ENCODE measurements around the gene SECISBP2.
"Not testable (repeated sequence)": the region's sequence is repeated elsewhere in the genome, so short reads cannot be mapped to it uniquely, and the experiment has no call there.

SECISBP2 gene

DNA sequence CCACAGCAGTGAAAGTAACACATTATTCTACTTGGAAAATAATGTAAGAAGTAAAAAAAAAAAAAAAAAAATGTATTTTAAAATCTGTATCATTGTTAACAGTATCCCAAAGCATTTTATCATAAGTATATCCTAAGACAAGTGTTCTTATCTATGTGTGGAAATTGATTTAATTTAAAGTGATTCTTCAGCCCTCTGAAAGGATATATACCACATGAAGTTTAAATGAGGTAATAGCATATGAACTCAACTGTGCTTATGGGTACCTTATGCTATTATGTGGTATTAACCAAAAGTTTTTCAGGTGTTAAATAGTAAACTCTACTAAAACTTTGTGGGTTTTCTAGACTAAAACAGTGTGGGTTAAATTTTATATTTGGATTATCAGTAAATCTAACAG is 2.8 kb upstream of the SECISBP2 start:
- ATAC-seq (ENCODE audit: low read depth), result no peak
- Mint-ChIP-seq H3K27ac (no peak overlapping the region), H3K36me3 (peaks cover 3% of the 10 kb centered on the region), H3K4me3 (no peak overlapping the region), H3K27me3 (no peaks in the 10 kb centered on the region), H3K4me1 (peaks cover 9% of the 10 kb centered on the region), H3K9me3 (no peaks in the 10 kb centered on the region)
- no peak for DNase-seq (ENCODE audit: low spot score in 2 of 2)

DNA sequence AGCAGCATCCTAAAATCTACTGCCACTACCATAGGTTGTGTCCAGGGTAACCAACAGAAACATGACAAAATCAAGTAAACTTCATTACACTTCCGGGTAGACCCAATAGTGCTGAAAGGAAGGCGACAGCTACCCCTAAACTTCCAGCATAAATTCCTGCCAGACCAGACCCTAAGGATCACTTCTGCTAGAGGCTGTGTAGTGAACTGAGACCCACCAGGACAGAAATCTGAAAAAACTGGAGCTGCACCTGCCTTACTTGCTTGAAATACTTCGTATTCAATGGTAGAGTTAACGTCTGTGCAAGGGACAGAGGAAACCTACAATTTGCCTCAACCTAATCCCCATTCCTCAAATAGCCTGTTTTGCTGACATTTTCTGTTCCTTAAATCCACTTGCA is 1.0 kb upstream of the SECISBP2 start:
- Mint-ChIP-seq H3K27ac (peak overlapping the region; percentile 99), H3K4me1 (peaks cover 11% of the 10 kb centered on the region), H3K4me3 (peak overlapping the region; percentile 90), H3K9me3 (no peaks in the 10 kb centered on the region), H3K36me3 (peaks cover 6% of the 10 kb centered on the region), H3K27me3 (no peaks in the 10 kb centered on the region)
- ATAC-seq (ENCODE audit: low read depth) (no peak), DNase-seq (ENCODE audit: low spot score in 2 of 2) (no peak)

DNA sequence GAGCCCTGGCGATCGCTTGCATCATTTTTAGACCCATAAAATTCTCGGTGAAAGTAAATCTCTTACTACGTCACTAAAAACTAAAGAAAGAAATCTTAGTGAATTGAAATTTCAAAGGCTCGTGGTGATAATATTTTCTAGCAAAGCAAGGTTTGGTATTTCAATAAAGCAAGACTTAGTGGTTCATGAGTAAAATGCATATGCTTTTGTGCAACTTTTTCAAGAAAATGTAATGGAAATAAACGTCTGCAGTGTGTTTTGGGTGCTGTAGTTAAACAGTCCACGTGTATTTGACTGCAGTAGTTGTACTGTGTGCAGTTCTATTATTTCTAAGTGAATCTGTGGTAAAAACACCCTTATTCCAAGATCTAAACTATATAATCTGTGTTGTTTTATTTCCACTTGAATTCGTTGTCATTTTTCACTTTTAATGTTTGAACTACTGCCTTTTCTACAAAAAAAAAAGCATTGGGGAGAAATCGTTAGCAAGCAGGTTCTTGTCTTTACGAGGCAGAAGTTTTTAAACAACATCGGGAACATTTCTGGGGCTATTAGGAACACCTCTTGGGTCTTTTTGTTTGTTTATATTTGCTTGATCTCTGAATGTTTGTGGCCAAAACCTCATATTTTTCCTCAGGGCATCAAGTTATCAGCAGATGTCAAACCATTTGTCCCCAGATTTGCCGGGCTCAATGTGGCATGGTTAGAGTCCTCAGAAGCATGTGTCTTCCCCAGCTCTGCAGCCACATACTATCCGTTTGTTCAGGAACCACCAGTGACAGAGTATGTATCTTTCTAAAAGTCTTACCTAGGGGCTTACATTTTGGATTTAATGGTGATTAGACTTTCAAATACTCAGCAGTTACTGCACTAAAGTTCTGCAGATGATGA is 960 bp downstream of the SECISBP2 start:
- no peak for DNase-seq (ENCODE audit: low spot score in 2 of 2)
- Mint-ChIP-seq H3K27me3 (no peaks in the 10 kb centered on the region), H3K36me3 (peaks cover 10% of the 10 kb centered on the region), H3K4me3 (peak overlapping the region; percentile 90), H3K27ac (peak overlapping the region; percentile 99), H3K4me1 (peaks cover 21% of the 10 kb centered on the region), H3K9me3 (no peaks in the 10 kb centered on the region)
- no peak for ATAC-seq (ENCODE audit: low read depth)

DNA sequence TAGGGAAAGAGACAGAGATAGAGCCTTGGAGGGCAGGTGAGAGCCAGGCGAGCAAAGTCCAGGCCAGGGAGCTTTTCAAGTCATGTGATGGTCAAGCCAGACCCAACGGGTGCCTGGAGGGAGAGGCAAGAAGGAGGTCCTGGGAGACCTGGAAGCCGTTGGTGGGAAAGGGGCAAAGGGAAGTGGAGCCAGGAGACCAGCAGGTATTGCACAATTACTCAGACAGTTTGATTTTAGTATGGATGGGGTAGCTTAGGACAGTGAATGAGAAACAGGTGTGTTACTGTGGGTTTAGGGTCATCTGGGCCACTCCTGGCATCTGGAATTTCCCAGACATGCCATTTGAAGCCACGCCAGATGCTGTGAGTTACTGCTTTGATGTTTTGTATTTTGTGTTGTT is 5.1 kb downstream of the SECISBP2 start:
- DNase-seq (ENCODE audit: low spot score in 2 of 2) (no peak), ATAC-seq (ENCODE audit: low read depth) (no peak)
- H3K27ac Mint-ChIP-seq, result peak overlapping the region; percentile 2
- H3K4me1 Mint-ChIP-seq, result peaks cover 18% of the 10 kb centered on the region
- no peaks in the 10 kb centered on the region for H3K9me3 Mint-ChIP-seq
- H3K27me3 Mint-ChIP-seq, result no peaks in the 10 kb centered on the region
- peaks cover 10% of the 10 kb centered on the region for H3K36me3 Mint-ChIP-seq
- H3K4me3 Mint-ChIP-seq, result no peak overlapping the region

DNA sequence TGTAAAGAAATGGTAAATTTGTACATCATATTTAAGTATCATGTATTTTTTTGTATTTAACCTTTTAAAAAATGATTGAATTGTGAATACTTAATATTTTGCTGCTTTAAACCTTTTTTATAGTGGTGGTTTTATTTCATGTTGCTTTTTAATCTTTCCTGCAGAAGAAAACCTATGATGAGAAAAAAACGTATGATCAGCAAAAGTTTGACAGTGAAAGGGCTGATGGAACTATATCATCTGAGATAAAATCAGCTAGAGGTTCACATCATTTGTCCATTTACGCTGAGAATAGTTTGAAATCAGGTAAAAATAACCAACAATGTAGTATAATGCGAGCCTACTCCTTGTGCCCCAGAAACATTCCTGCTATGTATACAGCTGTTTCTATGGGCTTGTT is 7.4 kb downstream of the SECISBP2 start:
- Mint-ChIP-seq H3K4me3 (no peak overlapping the region), H3K36me3 (peaks cover 17% of the 10 kb centered on the region), H3K9me3 (no peaks in the 10 kb centered on the region), H3K27me3 (no peaks in the 10 kb centered on the region), H3K4me1 (peaks cover 18% of the 10 kb centered on the region), H3K27ac (no peak overlapping the region)
- ATAC-seq (ENCODE audit: low read depth), result no peak
- no peak for DNase-seq (ENCODE audit: low spot score in 2 of 2)

DNA sequence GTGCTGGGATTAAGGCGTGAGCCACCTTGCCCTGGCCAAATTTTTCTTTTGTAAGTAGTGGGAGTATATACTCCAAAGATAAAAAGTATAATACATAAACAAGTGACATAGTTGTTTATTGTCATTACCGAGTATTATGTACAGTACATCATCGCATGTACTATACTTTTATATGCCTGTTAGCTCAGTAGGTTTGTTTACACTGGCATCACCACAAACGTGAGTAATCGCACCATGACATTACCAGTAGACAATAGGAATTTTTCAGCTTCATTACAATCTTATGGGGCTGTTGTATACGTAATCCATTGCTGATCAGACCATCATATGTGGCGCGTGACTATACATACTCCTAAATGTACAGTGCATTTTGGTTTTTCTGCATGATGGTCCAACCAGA is 9.8 kb downstream of the SECISBP2 start:
- no peak for ATAC-seq (ENCODE audit: low read depth)
- H3K4me3 Mint-ChIP-seq, result no peak overlapping the region
- H3K4me1 Mint-ChIP-seq, result peaks cover 8% of the 10 kb centered on the region
- H3K36me3 Mint-ChIP-seq, result peaks cover 23% of the 10 kb centered on the region
- H3K27ac Mint-ChIP-seq, result no peak overlapping the region
- no peak for DNase-seq (ENCODE audit: low spot score in 2 of 2)
- H3K9me3 Mint-ChIP-seq, result no peaks in the 10 kb centered on the region
- no peaks in the 10 kb centered on the region for H3K27me3 Mint-ChIP-seq

DNA sequence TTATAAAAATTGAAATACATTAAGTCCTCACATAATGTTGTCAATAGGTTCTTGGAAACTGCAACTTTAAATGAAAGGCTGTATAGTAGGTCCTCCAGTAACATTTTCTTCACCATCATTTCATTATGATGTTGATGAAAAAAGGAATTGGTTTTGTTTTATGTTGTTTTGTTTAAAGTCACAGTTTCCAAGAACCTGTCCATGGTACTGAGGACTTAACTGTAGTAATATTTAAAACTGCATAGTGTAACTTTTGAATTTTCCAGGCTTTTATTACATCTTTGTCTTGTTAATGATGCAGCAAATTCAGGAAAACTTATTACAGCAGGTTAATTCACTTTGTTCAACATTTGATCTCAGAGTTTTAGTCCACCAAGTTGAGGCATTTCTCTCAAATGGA is 11.6 kb downstream of the SECISBP2 start:
- Mint-ChIP-seq H3K27me3 (no peaks in the 10 kb centered on the region), H3K4me3 (no peak overlapping the region), H3K4me1 (peaks cover 3% of the 10 kb centered on the region), H3K9me3 (no peaks in the 10 kb centered on the region), H3K36me3 (peaks cover 27% of the 10 kb centered on the region), H3K27ac (no peak overlapping the region)
- no peak for DNase-seq (ENCODE audit: low spot score in 2 of 2)
- no peak for ATAC-seq (ENCODE audit: low read depth)

DNA sequence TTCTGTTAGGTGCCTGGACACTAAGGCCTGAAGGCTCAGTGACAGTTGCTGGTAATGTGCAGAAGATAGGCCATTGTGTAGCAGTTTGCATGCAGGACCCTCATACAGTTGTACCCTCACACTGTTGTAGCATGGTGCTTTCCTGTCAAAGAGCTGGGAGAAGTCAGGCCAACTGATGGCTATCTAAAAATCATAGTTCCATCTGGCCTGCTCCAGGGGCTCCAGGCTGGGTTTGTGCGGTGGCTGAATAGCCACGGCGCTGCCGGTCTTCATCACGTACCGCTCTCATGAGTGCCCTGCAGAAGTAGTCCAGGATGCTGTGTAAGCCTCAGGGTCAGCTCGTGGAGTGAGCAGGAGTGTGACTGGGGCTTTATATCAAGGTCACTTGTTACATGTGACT is 12.2 kb downstream of the SECISBP2 start:
- Mint-ChIP-seq H3K4me1 (peaks cover under 1% of the 10 kb centered on the region), H3K36me3 (peaks cover 27% of the 10 kb centered on the region), H3K27me3 (no peaks in the 10 kb centered on the region), H3K4me3 (no peak overlapping the region), H3K9me3 (no peaks in the 10 kb centered on the region), H3K27ac (no peak overlapping the region)
- no peak for ATAC-seq (ENCODE audit: low read depth)
- DNase-seq (ENCODE audit: low spot score in 2 of 2), result no peak

DNA sequence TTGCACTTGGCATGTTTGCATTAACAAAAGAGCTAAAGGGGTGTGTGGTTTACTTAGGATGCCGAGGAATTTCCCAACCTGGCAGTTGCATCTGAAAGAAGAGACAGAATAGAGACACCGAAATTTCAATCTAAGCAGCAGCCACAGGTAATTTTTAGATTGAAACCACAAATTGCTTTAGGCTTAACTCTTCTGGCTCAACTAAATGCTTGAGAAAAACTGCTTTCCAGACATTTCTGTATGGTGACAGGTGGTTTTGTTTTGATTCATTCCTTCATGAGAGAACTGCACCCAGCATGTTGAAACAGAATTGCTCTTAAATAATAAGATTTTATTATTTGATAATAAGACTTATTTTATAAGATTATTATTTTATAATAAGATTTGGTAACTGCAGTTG is 21.5 kb downstream of the SECISBP2 start:
- H3K36me3 Mint-ChIP-seq, result peaks cover 49% of the 10 kb centered on the region
- no peak overlapping the region for H3K27ac Mint-ChIP-seq

DNA sequence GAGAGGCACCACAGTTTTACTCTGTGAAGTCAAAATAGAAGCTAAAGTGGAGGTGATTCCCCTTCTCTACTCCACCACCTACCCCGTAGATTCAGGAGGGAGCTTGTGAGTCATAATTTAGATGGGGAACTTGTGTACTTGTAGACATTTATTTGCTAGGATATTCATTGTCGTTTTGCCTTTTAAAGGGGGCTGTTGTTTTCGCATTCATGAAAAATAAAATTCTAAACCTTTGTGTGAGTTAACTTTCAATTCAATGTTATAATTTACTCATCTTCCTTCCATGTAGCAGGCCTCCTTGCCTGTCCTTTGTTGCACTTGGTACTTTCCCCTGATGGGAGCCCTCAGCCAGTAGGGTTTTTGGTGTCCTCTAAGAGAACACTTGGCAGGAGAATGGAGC is 22.0 kb downstream of the SECISBP2 start:
- H3K27ac Mint-ChIP-seq, result no peak overlapping the region
- DNase-seq (ENCODE audit: low spot score in 2 of 2), result no peak

More for the DNA sequence above, 21.5 kb downstream of the SECISBP2 start:
- Mint-ChIP-seq H3K9me3 (no peaks in the 10 kb centered on the region), H3K4me1 (no peaks in the 10 kb centered on the region), H3K27me3 (no peaks in the 10 kb centered on the region), H3K4me3 (no peak overlapping the region)
- DNase-seq (ENCODE audit: low spot score in 2 of 2) (no peak), ATAC-seq (ENCODE audit: low read depth) (no peak)

DNA sequence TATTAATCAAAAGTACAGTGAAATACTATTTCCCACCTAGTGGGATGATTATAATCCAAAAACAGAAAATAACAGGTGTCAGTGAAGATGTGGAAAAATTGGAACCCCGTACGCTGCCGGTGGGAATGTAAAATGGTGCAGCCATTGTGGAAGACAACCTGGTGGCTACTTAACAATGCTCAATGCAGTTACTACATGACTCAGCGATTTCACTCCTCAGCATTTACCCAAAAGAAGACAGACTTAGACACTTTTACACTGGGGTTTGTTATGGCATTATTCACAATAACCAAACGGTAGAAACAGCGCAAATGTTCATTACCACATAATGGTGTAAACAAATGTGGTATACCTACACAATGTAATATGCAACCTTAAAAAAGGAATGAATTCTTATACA is 23.9 kb downstream of the SECISBP2 start:
- no peaks in the 10 kb centered on the region for H3K9me3 Mint-ChIP-seq
- no peak overlapping the region for H3K4me3 Mint-ChIP-seq
- DNase-seq (ENCODE audit: low spot score in 2 of 2), result no peak
- no peaks in the 10 kb centered on the region for H3K27me3 Mint-ChIP-seq
- peaks cover 3% of the 10 kb centered on the region for H3K4me1 Mint-ChIP-seq
- H3K36me3 Mint-ChIP-seq, result peaks cover 65% of the 10 kb centered on the region
- no peak overlapping the region for H3K27ac Mint-ChIP-seq
- ATAC-seq (ENCODE audit: low read depth), result no peak

More for the DNA sequence above, 22.0 kb downstream of the SECISBP2 start:
- H3K27me3 Mint-ChIP-seq, result no peaks in the 10 kb centered on the region
- peaks cover 54% of the 10 kb centered on the region for H3K36me3 Mint-ChIP-seq
- no peaks in the 10 kb centered on the region for H3K9me3 Mint-ChIP-seq
- no peak for ATAC-seq (ENCODE audit: low read depth)
- H3K4me3 Mint-ChIP-seq, result no peak overlapping the region
- H3K4me1 Mint-ChIP-seq, result peaks cover under 1% of the 10 kb centered on the region

DNA sequence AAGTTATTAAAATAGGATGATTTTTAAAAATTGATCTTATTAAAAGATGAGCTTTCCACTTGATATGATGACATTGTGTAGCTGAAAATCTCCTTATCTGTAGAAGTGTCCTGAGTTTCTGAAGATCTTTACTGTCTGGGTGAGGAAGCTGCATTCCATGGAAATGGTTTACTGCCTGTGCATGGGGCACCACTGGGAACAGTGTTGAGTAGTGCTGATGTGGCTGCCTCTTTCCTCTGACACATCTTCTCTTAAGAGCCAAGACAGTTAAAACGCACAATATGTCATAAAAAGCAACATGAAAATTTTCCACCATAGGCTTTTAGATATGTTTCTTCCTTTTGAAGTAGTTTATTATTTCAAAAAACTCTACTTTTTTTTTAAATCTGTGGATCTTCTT is 24.6 kb downstream of the SECISBP2 start:
- Mint-ChIP-seq H3K4me3 (no peak overlapping the region), H3K4me1 (peaks cover 3% of the 10 kb centered on the region), H3K36me3 (peaks cover 66% of the 10 kb centered on the region), H3K27ac (no peak overlapping the region), H3K9me3 (no peaks in the 10 kb centered on the region), H3K27me3 (no peaks in the 10 kb centered on the region)
- no peak for ATAC-seq (ENCODE audit: low read depth)
- DNase-seq (ENCODE audit: low spot score in 2 of 2), result no peak

DNA sequence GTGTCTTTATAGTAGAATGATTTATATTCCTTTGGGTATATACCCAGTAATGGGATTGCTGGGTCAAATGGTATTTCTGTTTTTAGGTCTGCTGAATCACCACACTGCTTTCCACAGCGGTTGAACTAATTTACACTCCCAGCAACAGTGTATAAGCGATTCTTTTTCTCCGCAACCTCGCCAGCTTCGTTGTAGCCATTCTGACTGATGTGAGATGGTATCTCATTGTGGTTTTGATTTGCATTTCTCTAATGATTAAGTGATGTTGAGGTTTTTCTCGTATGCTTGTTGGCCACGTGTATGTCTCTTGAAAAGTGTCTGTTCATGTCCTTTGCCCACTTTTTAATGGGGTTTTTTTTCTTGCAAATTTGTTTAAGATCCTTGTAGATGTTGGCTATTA is 25.5 kb downstream of the SECISBP2 start:
- not testable (repeated sequence) for ATAC-seq (ENCODE audit: low read depth); H3K4me1 Mint-ChIP-seq; H3K4me3 Mint-ChIP-seq; H3K27me3 Mint-ChIP-seq; H3K9me3 Mint-ChIP-seq; DNase-seq (ENCODE audit: low spot score in 2 of 2)
- Mint-ChIP-seq H3K27ac (peak overlapping the region; percentile 41), H3K36me3 (peaks cover 67% of the 10 kb centered on the region)

DNA sequence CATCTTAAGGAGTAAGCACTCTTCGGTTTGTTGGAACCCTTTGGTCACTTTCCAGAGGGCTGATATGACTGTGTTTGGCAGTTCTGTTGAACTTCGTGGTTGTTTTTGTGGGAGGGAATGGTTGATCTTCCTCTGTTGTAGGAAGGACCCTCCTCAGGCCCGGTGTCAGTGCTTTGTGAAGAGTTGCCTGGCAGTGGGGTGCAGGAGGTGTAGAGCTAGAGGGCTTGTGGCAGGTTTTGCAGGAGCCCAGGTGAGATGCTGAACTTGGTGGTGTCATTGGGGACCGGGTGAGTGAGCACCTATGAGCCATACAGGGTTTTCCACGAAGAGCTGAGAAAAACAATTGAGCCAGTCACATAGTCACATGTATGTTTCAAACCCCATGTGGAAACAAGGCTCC is 27.2 kb downstream of the SECISBP2 start:
- no peak overlapping the region for H3K27ac Mint-ChIP-seq
- H3K4me1 Mint-ChIP-seq, result peaks cover 3% of the 10 kb centered on the region
- no peak overlapping the region for H3K4me3 Mint-ChIP-seq
- H3K9me3 Mint-ChIP-seq, result no peaks in the 10 kb centered on the region
- DNase-seq (ENCODE audit: low spot score in 2 of 2), result no peak
- no peaks in the 10 kb centered on the region for H3K27me3 Mint-ChIP-seq
- no peak for ATAC-seq (ENCODE audit: low read depth)
- H3K36me3 Mint-ChIP-seq, result peaks cover 74% of the 10 kb centered on the region

DNA sequence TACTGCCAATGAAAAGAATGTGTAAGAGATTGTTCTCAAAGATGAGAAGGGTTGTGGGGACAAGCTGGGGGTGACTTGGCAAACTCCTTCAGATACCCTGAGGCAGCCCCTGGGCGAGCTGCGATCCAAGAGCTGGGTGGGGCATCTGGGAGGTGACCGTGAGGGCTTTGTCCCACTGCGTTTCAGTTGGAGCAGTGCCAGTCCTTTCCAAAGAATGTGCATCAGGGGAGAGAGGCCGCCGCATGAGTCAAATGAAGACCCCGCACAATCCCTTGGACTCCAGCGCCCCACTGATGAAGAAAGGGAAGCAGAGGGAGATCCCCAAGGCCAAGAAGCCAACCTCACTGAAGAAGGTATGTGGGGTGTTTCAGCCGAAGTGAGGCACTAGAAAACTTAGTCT is 28.4 kb downstream of the SECISBP2 start:
- Mint-ChIP-seq H3K36me3 (peaks cover 77% of the 10 kb centered on the region), H3K4me3 (no peak overlapping the region), H3K9me3 (no peaks in the 10 kb centered on the region), H3K27me3 (no peaks in the 10 kb centered on the region), H3K4me1 (peaks cover 7% of the 10 kb centered on the region), H3K27ac (no peak overlapping the region)
- ATAC-seq (ENCODE audit: low read depth) (no peak), DNase-seq (ENCODE audit: low spot score in 2 of 2) (no peak)
